Measurements from ENCODE around the gene TSPAN19.
"Not testable (repeated sequence)": the region's sequence is repeated elsewhere in the genome, so short reads cannot be mapped to it uniquely, and the experiment has no call there.

Gene TSPAN19

DNA sequence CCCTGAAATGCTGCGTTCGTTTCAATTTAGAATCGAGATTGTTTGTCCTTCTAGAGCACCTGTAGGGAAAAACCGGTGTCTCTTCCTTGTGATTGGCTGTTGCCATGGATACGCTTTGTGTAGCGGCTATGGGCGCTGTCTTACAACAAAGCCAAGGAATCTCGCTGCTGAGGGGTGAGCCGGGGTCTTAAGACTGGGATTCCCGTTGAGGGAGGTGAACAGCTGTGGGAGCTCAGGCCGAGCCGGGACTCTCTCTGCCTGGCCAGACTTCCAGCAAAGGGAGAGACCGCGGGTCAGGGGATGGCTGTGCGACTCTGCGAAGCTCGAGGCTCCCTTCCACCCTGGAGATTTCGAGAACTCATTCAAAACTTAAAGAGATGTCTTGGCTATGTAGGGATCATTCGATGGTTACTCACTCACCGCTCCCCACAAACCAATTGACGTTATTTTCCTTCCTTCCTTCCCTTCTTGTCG lies at the start of gene TSPAN19, which contains the start of gene LRRIQ1:
TSS of gene TSPAN19 (minus strand) at position 44 of the 474 bp plus-strand sequence. CDS start 6,331 bp downstream, outside the sequence.
TSS of gene LRRIQ1 (plus strand) at position 118 of the 474 bp plus-strand sequence. CDS start 1,826 bp downstream, outside the sequence.
- DNase-seq, result peak; percentile 92 to 99 (median 97)

DNA sequence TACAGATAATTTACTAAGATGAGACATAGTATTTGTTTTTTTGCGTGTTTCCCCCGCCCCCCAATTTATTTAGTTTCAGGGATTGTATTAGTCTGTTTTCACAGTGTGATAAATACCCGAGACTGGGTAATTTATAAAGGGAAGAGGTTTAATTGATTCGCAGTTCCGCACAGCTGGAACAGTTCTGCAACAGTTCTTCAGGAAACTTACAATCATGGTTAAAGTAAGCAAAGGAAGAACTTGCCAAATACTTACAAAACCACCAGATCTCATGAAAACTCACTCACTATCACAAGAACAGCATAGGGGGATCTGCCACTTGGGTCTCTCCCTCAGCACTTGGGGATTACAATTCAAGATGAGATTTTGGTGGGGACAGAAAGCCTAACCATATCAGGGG lies 49.0 kb upstream of the TSPAN19 start:
- DNase-seq, result no peak

DNA sequence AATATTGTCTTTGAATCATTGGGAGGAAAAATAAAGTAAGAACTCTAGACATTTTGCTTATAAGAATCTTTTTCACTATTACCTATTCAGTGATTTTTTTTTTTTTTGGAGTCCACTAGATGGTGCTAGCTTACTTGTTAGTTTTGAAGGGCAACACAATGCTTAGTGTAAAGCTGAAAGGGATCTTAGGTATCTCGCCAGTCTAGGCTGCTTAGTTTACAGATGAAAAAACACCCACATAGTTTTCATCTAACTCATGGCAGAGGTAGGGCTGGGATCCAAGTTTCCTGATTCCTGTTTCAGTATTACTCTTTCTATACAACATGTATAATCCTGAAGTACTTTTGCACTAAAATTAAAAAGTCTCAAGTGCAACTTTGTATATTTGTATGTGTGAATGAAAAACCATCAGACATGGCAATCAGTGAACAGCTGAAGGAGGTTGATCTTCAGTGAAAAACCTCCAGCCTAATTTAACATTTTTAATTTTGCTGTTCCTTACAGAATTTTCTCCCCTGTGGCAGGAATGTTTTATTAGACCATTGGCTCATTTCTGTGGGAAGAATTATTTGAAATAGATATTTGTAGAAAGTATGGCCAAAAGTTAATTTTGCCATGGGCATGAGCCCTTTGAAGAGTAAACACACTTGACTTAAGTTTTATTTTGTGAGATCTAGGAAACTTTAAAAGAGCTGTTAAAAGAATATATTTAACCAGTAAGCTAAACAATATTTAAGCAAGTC lies 40.8 kb upstream of the TSPAN19 start:
- peak; percentile 19 to 82 (median 54) for DNase-seq

DNA sequence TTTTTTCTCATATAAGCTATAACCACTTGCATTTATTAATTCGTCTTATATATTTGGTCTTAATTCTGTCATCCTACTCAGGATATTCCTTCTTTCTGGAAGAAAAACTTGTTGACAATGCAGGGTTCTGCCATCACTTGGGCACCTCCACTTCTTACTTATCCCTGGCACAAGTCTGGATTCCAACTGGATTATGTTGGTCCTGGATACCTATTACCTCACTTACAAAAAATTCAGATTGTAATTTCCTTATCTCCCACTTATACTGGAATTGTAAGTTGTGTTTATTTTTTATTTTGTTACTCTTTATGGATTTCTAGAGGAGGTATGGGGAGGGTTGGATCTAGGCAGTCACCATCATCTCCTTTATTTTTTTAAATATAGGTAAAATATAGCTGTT lies 36.7 kb upstream of the TSPAN19 start:
- DNase-seq, result no peak

DNA sequence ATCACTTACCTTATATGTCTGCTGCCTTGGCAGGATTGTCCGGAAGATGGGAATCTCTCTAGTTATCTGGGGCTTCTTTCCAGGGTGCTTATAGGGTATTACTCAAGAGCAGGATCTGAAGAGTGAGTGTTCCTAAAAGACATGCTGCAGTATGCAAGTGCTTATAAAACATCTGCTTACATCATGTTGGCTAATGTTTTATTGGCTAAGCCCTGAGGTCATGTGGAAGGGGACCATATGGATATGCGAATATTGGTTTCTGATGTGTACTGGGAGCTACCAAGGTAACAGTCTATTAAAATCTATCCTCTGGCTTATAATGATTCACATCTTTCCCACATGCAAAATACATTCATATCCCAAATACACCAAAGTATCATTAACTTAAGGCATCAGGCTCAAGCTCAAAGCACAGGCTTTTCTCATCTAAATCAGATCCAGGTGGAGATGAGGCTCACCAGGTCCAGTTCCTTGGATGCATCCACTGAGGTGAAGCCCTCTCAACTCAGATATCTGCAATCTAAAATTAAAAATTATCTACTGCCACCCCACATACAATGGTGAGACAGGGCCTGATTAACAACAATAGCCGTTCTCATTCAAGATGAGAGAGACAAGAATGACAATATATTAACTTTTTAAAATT lies 29.9 kb upstream of the TSPAN19 start:
- no peak for DNase-seq

DNA sequence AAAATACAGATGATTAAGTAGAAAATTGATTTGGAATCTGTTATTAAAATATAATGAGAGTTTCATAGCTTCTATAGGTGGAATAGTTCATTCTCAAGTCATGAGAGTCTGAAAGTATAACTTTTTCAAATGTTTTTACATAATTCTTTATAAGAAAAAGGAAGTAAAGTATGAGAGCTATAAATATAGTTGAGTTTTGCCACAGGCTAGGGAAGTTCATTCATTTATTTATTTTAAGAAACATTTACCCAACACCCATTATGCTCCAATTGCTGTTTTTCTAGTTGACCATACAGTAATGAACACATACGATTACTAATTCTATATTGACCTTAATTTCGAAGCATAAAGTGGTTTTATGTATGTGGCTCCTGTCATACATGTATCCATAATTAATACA lies 24.8 kb upstream of the TSPAN19 start:
- DNase-seq, result no peak

DNA sequence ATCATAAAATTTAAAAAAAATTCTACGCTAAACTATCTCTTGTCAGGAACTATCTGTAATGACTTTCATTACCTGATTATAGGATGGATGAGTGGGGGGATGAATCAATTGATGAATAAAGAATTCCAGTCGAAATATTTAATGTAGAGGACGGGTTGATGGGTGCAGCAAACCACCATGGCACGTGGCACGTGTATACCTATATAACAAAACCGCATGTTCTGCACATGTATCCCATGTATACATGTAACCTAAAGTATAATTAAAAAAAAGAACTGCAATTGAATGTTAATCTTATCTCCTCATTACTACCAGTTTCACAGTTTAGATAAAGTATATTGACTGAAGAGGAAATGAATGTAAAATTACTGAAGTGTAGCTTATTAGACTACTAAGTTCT lies 23.5 kb upstream of the TSPAN19 start:
- no peak for DNase-seq

DNA sequence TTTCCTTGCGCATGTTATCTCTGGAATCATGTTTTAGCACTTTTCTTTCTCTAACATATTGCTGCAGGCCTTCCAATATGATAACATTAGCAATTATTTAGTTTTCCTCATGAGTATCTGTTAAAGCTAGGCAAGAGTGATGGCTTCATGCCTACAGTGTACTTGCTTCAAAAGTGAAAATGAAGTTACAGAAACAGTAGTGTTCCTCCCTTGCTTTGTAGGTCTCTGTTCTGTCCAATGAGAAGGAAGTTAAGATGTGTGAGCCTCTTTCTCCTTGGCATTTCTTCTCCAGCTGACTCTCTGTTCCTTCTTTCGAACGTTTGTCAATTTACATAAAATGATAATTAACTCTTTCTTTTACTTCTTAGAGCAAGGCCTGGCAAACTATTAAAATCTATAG lies 22.3 kb upstream of the TSPAN19 start:
- DNase-seq, result no peak

DNA sequence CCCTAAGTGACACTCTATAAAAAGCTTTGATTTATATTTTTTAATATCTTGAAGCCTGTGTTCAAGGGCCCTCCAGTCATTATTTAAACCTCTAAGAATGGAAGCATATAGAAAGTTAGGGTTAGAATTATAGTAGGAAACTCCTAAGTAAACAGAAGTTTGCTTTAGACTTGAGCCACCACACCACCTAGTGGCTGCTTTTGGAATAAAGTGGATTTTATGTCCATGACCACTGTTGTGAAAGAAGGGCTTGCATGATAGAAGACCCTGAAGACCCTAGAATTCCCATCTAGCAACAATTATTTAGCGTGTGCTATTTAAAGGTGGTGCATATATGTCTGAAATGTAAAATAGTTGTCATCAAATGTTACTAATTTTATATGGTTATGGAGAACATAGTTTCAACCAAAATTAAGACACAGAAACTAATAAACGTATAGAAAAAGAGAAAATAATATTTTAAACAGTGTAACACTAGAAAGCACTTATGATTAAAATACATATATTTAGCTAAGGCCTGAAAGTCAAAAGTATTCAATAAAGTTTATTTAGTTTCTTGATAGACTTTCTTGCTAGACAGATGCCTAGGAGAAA lies 21.4 kb upstream of the TSPAN19 start:
- DNase-seq, result peak; percentile 47 to 78 (median 55)

DNA sequence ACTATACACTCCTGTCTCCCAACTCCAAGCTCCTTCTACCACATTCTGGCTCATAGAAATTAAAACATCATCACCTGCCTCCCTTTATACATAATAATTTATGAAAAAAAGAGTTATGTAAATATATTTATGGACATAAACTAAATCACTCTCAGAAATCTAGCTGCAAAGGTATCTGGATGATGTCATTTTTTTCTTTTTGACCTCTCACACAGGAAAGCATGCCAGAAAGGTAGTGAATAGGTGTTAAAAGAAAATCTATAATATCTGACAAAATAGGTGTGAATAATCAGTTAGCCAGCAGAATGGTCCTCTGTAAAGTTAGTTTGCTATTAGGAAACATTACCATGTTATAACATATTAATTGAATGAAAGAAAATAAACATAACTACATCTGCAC lies 7.8 kb upstream of the TSPAN19 start:
- DNase-seq, result no peak

DNA sequence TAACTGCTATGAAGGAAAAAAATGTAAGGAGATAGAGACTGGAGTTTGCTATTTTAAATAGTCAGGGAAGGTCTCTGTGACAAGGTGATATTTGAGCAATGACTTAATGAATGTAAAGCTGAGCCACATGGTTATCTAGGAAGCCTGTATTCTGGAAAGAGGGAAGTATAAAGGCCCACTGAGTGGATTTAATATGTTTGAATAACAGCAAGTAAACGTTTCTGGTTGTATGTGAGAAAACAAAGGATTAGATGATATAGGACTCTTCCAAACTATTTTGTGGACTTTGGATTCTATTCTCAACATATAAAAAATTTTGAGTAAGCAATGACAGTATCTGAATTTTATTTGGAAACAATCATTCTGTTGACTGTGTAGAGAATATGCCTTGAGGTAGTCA lies 5.3 kb upstream of the TSPAN19 start:
- DNase-seq, result no peak

DNA sequence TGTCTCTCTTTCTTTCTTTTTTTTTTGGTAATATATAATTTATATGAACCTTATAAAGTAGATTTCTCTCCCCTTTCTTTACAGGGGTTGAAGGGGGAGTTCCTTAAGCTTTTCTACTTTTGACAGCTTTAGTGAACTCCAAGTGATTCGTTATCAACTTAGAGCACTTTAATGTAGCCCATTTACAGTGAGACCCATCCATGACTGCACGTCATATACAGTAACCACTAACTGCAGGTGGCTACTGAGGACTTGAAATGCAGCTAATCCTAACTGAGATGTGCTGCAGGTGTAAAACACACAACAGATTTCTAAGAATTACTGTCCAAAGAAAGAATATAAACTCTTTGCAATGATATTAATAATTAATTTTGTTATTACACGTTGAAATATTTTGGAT lies 656 bp upstream of the TSPAN19 start:
- peak in 2 of 3 experiments; percentile 31 to 75 for DNase-seq

DNA sequence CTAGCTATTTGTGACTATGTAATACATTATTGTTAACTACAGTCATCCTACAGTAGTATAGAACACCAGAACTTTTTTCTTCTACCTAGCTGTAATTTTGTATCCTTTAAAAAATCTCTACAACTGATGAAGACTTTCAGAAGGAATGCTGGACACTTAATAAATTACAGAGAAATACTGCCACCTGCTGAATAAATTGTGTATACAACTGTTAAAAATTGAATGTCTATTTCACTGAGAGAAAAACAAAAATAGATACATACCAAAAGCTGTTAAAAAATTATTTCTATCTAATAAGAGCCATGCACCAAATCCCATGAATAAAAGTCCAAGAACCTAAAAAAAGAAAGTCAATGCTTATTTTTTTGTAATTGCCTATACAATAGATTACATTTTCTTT lies 6.6 kb downstream of the TSPAN19 start:
- peak; percentile 8 to 75 (median 45) for DNase-seq

DNA sequence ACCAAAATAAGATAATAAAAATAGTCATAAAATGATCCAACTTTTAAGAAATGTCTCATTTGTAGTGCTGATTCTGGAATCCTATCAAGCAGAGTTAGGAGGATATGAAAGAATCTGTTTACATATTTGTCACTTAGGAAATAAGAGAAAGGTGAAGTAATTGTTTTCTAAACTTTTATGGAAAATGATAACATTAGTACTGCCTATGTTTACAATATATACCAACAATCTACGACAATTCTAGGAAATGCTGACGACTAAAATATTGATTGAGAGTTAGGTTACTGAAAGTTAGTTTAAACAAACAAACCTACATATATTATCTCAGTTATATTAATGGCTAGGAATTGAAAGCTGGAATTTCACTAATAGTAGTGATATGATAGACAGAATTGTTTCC lies 18.0 kb downstream of the TSPAN19 start:
- no peak for DNase-seq

DNA sequence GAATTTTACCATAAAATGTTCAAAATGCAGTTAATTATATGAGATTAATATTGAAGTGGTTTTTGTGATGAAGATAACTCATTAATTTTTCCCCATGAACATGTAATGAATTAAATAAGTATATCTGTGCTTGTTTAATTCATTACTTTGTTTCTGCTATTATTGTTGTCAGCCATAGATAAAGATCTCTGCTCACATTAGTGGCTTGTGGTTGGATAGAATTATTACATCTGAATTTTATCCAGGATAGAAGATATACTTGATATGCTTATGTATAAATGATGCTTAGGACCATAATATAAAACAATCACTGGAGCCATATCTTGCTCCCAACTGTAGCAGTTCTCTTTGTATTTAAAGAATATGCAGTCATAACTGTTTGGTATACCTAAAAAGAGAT lies 18.5 kb downstream of the TSPAN19 start:
- no peak for DNase-seq

DNA sequence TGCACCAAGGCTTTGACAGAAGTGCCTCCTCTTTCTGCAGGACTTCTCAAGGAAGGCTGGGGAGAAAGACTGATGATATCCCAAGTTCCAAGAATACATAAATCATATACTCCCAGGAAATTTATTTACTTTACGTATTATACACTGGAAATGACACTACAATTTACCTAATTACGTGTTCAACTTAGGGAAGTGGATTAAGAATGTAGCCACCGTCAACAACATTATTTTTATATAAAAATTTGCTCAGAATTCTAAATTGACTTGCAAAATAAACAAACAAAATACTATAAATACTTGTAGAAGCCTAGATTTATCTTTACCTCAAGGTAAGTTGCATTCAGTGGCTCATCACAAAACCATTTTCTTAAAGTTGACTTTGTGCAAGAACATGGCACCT lies 18.9 kb downstream of the TSPAN19 start:
- DNase-seq, result no peak

DNA sequence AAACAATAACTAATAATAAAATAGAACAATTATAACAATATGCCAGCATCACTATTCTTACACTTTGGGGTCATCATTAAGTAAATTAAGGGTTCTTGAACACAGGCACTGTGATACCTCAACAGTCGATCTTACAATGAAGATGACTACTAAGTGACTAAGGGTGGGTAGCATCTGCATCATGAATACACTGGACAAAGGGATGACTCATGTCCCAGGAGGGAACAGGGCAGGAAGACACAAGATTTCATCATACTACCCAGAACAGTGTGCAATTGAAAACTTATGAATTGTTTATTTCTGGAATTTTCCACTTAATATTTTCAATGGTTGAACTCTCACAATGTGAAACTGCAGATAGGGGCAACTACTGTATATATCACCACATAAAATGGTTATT lies 19.7 kb downstream of the TSPAN19 start:
- no peak for DNase-seq

DNA sequence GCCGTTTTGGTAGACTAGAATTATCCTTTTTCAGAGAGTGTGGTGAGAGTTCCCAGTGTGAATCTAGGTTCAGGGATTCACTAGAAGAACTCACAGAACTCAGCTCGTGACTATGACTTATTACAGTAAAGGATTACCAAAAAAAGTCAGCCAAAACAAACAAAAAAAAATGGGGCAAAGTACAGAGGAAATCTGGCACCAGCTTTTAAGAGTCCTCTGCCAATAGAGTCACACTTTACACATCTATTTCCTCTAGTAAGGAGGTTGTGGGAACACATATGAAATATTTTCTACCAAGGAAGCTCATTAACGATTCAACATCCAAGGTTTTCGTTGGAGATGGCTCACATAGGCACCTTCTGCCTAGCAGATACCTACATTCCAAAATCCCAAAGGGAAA lies 28.2 kb downstream of the TSPAN19 start:
- DNase-seq, result no peak

DNA sequence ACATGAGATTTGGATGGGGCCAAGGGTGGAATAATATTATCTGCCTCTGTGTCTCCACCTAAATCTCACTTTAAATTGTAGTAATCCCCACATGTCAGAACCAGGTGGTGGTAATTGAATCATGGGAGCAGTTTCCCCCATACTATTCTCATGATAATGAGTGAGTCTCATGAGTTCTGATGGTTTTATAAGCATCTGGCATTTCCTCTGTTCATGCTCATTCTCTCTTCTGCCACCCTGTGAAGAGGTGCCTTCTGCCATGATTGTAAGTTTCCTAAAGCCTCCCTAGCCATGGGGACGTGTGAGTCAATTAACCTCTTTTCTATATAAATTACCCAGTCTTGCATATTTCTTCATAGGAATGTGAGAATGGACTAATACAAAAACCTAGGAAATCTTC lies 29.9 kb downstream of the TSPAN19 start:
- DNase-seq, result no peak

DNA sequence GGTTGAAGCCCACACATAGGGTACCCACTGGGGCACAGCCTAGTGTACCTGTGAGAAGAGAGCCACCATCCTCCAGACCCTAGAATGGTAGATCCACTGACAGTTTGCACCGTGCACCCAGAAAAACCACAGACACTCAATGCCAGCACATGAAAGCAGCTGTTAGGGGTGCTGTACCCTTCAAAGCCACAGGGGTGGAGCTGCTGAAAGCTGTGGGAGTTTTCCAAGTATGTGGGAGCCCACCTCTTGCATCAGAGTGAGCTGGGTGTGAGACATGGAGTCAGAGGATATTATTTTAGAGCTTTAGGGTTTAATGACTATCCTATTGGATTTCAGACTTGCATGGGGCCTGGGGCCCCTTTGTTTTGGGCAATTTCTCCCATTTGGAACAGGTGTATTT lies 30.5 kb downstream of the TSPAN19 start:
- DNase-seq, result no peak

DNA sequence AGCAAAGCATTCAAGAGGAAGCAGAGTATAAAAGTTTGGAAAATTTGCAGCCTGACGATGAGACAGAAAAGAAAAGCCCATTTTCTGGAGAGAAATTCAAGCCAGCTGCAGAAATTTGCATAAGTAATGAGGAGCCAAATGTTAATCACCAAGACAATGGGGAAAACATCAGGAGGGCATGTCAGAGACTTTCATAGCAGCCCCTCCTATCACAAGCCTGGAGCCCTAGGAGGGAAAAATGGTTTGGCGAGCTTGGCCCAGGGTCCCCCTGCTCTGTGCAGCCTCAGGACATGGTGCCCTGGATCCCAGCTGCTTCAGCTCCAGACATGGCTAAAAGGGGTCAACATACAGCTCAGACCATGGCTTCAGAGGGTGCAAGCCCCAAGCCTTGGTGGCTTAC lies 31.0 kb downstream of the TSPAN19 start:
- not testable (repeated sequence) for DNase-seq

DNA sequence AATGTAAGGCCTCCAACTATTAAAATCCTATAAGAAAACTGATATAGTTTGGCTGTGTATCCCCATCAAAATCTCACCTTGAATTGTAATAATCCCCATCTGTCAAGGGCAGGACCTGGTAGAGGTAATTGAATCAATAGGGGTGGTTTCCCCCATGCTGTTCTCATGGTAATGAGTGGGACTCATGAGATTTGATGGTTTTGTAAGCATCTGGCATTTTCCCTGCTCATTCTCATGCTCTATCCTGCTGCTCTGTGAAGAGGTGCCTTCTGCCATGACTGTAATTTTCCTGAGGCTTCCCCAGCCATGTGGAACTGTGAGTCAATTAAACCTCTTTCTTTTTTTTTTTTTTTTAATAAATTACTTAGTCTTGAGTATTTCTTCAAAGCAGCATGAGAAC lies 31.9 kb downstream of the TSPAN19 start:
- DNase-seq, result no peak

DNA sequence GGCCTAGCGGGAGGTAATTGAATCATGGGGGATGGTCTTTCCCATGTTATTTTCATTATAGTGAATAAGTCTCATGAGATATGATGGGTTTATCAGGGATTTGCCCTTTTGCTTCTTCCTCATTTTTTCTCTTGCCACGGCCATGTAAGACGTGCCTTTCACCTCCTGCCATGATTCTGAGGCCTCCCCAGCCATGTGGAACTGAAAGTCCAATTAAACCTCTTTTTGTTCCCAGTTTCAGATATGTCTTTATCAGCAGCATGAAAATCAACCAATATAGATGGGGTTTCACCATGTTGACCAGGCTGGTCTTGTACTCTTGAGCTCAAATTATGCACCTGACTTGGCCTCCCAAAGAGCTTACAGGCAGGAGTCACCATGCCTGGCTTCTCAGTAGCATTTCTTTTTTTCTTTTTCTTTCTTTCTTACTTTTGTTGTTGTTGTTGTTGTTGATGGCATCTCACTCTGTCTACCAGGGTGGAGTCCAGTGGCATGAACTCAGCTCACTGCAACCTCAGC lies 33.2 kb downstream of the TSPAN19 start:
- no peak for DNase-seq

DNA sequence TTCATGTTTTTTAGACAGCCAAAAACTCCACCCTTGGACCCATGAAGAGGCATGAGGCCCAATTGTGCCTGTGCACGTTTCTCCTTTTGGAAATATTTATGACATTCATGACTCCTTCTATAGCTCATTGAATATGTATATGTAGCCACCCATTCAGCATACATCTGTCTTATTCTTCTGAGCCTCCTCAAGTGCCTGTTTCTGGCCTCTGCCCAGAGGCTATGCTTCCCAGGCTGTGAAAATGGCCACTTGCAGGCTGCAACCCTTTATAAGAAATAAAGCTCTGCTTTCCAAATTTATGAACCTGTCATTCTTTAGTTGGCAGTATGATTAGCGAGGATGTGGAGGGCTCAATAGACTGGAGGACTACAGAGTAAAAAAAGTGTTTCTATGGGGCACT lies 35.3 kb downstream of the TSPAN19 start:
- no peak for DNase-seq

Measured in NCI-H1417 (cell line).